ENCODE results near the gene RBBP8NL.

RBBP8NL gene

GRCh38 chr20:62408640-62409039 is 18.7 kb downstream of the RBBP8NL start:
- no peak for DNase-seq (ENCODE audit: low spot score)

GRCh38 chr20:62408055-62408454 is 19.3 kb downstream of the RBBP8NL start:
- no peak for DNase-seq (ENCODE audit: low spot score)

- DNase-seq (ENCODE audit: low spot score) = peak; percentile 99
These were observed 19.9 kb downstream of the RBBP8NL start, which contains the start of gene CABLES2 for GRCh38 chr20:62407221-62407992. CABLES2 (minus strand) TSS chr20:62407285; CDS start chr20:62407276, 9 bp downstream.

- no peak for DNase-seq (ENCODE audit: low spot score)
These were observed 20.6 kb downstream of the RBBP8NL start for GRCh38 chr20:62406635-62407176.

DNA sequence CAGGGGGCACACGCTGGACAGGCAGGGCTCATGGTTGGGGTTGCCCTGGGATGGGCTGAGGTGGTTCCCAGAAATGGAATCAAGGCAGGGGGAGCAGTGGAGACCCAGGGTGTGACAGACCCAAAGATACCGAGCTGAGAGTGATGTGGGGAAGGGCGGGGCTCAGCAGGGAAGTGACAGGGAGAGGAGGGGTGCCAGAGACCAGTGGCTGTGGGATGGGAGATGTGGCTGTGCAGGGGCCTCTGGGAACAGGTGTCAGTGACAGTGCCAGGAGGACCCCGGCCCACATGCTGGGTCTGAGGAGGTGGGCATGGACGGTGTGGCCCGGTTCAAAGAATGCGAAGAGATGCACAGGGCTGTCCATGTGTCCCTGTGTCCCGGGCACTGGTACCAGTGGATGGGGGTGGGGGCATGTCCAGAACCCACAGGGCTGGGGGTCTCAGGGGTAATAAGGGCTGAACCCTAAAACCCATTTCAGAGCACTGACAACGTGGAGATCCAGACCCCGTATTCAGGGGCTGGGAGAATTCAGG is 21.3 kb downstream of the RBBP8NL start:
- no peak for DNase-seq (ENCODE audit: low spot score)

DNA sequence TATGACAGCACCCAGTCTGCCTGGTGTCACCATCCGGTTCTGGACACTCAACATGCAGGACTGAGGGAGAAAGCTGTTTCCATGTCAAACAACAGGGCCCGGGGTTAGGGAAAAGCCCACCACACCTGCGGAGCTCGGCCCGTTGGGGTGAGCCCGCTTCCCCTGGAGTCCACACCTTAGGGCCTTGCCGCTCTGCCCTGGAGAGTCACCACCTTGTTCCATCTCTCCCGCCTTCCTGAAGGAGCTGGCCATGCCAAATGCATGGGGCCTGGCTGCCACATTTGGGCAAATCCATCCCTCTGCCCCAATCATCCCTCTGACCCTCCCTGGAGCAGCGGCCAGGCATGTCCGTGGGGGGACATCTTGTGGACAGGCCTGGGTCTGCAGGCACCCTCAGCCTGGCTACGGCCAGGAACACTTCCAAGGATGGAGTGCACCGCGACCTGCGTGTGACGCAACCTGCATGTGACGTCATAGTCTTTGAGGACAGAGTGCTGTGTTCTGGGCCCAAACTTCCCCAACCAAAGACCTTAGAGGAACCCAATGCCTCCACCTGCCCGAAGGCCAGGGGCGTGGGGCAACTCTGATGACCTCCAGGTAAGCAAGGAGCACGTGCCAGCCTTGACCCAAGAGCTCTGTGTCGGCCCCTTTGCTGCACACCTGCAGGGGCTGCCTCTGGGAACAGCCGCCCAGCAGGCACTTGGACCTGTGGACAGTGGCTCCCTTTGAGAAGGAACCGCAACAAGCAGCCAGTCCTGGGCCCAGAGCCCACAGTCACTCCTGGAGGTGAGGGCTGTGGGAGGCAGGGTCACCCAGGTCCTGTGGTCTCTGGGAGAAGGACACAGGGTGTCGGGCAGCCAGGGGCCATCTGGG is 22.0 kb downstream of the RBBP8NL start:
- DNase-seq (ENCODE audit: low spot score) = peak; percentile 86

- no peak for DNase-seq (ENCODE audit: low spot score)
These were observed 22.6 kb downstream of the RBBP8NL start for GRCh38 chr20:62404761-62405107.

- no peak for DNase-seq (ENCODE audit: low spot score)
These were observed 23.1 kb downstream of the RBBP8NL start for GRCh38 chr20:62404112-62404665.

- DNase-seq (ENCODE audit: low spot score) = no peak
These were observed 24.0 kb downstream of the RBBP8NL start for GRCh38 chr20:62403331-62403730.

DNA sequence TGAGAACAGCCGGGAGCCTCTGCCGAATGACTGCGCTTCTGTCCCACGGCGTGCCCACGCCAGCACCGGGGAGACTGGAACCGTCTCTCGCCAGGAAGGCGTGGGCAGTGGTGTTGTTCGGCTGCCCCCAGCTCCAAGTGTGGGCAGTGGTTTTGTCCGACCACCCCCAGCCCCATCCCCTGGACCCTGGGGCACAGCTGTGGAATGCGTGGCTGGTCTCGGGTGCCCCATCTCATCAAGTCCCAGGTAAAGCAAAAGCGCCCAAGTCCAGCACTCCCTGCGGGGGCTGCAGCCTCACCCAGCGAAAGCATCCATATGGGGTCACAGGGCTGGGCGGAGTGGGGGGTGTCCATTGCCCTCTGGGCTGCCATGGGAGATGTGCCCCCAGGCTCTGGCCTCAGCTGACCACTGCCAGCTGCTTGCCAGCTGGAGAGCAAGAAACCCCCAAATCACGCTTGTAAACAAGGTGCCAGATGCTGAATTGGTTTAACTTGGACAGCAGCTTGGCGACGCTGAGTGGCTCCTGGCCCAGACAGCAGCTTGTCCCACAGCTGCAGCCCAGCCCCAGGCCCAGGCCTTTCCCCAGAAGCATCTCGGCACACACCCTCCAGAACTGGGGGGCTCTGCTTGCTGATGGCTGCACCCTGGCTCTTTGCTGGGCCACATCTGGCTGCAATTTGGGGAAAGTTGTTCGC is 24.7 kb downstream of the RBBP8NL start:
- DNase-seq (ENCODE audit: low spot score) = no peak

DNA sequence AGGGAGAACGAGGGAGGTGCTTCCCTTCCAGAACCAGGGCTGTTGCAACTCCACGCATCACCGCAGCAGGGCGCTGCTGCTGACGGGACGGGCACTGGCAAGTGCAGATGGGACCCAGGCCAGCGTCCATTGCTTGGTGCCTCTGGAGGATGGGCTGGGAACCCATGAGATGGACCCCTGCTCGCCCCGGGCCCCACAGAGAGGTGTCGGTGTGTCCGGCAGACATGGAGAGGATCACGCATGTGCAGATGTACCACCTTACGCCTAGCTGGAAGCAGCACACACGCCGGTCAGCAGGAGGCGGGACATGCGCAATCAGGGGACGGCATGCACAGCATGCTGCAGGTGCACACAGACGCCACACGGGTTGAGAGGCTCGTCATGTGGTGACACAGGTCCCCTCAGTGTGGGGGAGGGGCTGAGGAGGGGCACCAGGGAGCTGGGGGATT is 26.0 kb downstream of the RBBP8NL start:
- DNase-seq (ENCODE audit: low spot score) = no peak

GRCh38 chr20:62400541-62400940 is 26.8 kb downstream of the RBBP8NL start:
- DNase-seq (ENCODE audit: low spot score) = no peak

- no peak for DNase-seq (ENCODE audit: low spot score)
These were observed 27.3 kb downstream of the RBBP8NL start for GRCh38 chr20:62400021-62400420.

- DNase-seq (ENCODE audit: low spot score) = no peak
These were observed 29.1 kb downstream of the RBBP8NL start for GRCh38 chr20:62398120-62398821.

GRCh38 chr20:62396367-62397239 is 30.7 kb downstream of the RBBP8NL start:
- DNase-seq (ENCODE audit: low spot score) = no peak

DNA sequence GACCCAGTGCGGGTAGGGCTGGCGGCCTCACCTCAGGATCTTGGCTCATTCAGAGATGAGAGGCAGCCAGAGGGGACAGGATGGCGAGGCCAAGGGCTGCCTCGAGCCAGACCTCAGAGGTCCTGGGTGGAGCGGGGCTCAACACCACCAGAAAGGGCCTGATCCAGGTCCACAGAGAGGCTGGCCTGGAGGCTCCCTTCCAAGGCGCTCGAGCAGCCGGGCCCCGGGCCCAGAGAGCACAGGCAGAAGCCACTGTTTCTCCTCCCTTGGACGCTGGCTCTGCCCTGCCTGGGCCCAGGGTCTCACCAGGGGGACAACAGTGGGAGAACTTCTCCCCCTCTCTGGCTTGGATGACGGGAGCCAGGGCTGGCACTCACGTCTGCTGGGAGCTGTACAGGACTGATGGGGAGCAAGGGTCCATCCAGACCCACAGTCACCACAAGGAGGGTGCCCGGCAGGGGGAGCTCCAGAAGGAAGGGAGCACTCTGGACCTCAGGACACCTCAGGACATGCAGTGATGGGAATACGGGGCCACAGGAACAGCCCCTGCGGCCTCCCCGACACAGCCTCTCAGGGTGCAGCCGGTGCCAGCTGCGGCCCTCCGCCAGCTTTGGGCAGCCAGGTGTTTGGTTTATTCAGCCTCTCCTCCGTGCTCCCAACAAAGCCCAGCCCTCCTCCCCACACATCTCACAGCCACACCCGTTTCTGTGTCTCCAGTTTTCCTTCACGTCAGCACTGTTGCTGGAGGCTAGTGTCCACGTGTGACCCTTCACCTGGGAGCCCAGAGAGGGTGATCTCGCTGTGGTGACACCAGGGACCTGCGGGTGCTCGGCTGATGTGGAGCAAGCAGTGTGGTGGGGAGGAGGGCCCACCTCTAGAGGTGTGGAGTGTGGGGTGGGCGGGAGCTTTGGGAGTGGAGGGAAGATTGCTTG is 31.8 kb downstream of the RBBP8NL start:
- no peak for DNase-seq (ENCODE audit: low spot score)

DNA sequence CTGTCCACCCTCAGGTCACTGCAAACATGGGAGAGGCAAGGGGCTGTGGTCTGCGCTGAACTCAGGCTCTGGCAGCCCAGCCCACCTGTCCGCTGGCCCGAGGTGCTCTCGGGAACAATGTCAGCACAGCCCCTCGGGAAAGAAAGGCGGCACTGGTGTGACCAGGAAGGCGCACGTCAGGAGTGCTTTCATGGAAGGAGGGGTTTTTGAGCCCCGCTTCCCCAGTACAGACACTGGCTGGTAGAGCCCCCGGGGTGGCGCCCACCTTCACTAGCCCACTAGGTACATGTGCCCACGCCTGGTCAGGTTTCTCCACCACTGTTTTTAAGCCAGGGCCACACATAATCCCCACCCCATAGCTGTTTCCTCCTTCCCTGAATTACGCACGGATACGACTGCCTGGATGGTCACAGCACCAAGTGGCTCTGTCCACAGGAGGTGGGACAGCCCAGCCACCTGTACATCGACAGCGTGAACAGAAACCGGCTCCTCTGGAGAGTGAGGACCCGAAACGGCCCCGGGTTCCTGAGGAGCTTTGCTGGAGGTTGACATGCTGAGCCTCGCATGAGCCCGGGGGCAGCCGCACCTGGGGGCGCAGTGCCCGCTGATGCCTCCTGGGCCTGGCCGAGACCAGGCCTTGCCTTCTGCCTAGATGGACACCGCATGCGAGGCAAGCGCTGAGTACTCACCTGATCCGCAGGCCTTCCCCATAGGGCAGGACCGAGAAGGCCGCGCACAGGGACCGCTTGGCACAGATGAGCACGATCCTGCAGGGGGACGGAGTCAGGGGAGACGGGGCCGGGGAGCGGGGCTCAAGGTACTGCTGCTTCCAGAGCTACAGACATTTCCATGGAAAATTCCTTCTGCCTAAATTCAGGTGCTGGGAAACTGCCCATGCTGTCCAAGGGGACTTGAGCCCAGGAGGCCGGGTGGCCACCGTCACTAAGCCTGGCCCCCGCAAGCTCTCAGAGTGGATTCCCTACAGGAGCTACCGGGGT is 32.8 kb downstream of the RBBP8NL start:
- no peak for DNase-seq (ENCODE audit: low spot score)

- DNase-seq (ENCODE audit: low spot score) = no peak
These were observed 33.5 kb downstream of the RBBP8NL start for GRCh38 chr20:62393830-62394229.
